Bronchial epithelial cell (primary cell): ENCODE data around the gene C15orf40. TPM values are rescaled to one million over a fixed set of nuclear protein-coding genes. Genes with fewer than 3 reads are reported as not detected.

ENCODE experiments used
- DNase-seq: peaks from one replicate; pipeline ENCODE4 v3.0.0-alpha.2; 2010; ENCODE audit warnings: low read depth
- FAIRE-seq: peaks from 2 replicates; lab custom pipeline; 2011; peaks lifted over from hg19 to GRCh38; lab: Jason Lieb, UNC
- H3K27me3 ChIP-seq: 2 replicates; pipeline ENCODE4 v1.5.1; 2011; ENCODE audit warnings: low read length; ENCODE audit not compliant: control insufficient read depth, insufficient read depth
- H3K36me3 ChIP-seq: 2 replicates; pipeline ENCODE4 v1.5.1; 2011; ENCODE audit warnings: low read length; ENCODE audit not compliant: control insufficient read depth, insufficient read depth
- H3K4me3 ChIP-seq: 2 replicates; pipeline ENCODE4 v1.5.1; 2011; ENCODE audit warnings: mild to moderate bottlenecking, low read depth, low read length, control low read depth
- total RNA-seq: library from RNA; depleted of rRNA; stranded (reverse); fragments of >200 nt; gene quantifications from 2 replicates; pipeline ENCODE4 v1.2.1, GENCODE V29; 2014
- TF ChIP-seq, protein P1 (sequence below): IDR thresholded peaks from 2 replicates; pipeline ENCODE4 v1.5.1; 2011; ENCODE audit warnings: mild to moderate bottlenecking, moderate library complexity, low read length, control low read depth, inconsistent platforms; ENCODE audit not compliant: insufficient read depth, severe bottlenecking

The C15orf40 gene
- total RNA-seq, 1 donor from 2014 or later: 5.5 TPM

DNA sequence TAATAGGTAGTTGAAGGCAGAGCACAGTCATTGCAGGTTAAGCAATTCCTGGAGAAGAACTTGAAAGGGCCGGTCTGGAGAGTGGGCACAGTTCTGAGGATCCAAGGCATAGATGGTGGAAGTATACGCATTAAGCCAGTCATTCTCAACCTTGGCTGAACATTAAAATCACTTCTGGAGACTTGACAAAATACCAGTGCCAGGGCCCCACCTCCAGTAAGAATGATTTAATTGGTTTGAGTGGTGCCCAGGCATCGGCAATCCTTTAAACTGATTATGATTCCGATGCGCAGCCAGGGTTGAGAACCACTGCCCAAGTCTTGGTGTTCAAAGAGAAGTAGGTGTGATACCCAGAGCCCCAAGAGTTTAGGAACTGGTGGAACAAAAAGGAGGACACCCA is 52.0 kb downstream of the C15orf40 start:
- no peaks in the 10 kb centered on the region for H3K27me3 ChIP-seq
- no peak overlapping the region for H3K4me3 ChIP-seq
- TF ChIP-seq, protein P1, sequence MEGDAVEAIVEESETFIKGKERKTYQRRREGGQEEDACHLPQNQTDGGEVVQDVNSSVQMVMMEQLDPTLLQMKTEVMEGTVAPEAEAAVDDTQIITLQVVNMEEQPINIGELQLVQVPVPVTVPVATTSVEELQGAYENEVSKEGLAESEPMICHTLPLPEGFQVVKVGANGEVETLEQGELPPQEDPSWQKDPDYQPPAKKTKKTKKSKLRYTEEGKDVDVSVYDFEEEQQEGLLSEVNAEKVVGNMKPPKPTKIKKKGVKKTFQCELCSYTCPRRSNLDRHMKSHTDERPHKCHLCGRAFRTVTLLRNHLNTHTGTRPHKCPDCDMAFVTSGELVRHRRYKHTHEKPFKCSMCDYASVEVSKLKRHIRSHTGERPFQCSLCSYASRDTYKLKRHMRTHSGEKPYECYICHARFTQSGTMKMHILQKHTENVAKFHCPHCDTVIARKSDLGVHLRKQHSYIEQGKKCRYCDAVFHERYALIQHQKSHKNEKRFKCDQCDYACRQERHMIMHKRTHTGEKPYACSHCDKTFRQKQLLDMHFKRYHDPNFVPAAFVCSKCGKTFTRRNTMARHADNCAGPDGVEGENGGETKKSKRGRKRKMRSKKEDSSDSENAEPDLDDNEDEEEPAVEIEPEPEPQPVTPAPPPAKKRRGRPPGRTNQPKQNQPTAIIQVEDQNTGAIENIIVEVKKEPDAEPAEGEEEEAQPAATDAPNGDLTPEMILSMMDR: no peak
- FAIRE-seq (no peak), DNase-seq (no peak)
- no peaks in the 10 kb centered on the region for H3K36me3 ChIP-seq

DNA sequence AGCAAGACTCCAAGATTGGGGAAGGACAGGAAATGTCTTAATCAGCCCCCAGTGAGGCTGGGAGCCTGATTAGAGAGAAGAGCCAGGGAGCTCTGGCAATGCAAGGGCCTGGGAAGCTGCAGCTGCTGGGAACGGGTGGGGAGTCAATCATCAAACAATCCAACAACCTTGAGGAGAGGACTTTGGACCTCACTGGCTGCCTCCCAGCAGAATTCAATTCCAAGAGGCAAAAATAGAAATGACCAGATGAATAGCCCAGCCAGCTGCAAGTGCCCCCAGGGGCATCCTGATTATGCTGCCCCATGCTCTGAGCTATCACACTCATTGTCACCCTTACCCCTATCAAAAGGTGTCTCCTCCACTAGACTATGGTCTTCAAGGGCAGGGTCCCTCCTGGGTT is 52.8 kb downstream of the C15orf40 start:
- TF ChIP-seq, protein P1: no peak
- no peaks in the 10 kb centered on the region for H3K36me3 ChIP-seq
- no peaks in the 10 kb centered on the region for H3K27me3 ChIP-seq
- FAIRE-seq: no peak
- no peak overlapping the region for H3K4me3 ChIP-seq
- DNase-seq: no peak

DNA sequence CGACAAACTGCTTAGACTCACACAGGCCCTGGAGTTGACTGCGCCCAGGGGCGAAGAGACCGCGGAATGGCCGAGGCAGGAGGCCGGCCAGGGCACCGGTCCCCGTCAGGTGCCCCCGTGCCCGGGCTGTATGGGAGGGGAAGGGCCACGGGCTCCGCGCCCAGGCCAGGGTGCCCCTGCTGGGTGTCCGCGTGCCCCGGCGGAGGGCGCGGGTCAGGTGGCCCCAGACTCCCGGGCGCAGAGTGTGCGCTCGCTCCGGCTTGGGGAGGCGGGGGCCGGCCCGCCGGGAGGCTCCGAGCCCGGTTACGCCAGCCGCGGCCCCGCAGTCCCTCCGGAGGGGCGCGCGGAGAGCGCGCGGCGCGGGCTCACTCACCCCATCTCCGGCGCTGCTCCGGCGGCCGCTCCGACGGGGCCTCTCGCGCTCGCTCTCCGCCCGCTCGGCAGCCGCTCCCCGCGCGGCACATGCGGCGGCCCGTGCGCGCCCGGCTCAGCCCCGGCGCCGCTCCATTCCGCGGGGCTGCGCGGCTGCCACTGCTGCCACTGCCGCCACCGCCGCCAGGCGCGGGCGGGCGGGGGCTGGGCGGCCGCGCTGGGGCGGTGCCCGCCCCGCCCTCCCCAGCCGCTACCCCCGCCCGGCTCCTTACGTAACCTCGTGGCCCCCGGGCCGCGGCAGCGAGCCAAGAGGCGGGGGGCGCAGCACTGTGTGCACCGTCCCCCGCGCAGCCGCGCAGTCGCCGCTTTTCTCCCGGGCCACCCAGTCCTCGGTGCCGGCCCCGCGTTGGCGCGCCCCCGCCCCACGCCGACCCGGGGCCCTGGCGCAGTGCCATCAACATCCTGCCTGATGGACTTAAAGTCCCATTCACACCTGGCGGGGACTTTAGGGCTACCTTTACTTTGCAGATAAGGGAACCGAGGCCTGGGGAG is 59.0 kb downstream of the C15orf40 start, which contains the start of gene HOMER2:
Gene HOMER2, minus strand, starts transcription at position 563 of the 924 bp plus-strand sequence. Its CDS starts 185 bp downstream, at position 378.
- no peak for FAIRE-seq
- no peak for DNase-seq
- TF ChIP-seq, protein P1: no peak
- H3K4me3 ChIP-seq: peak within 1 kb of the TSS; percentile 72
- H3K27me3 ChIP-seq: no peaks in the 10 kb centered on the region
- H3K36me3 ChIP-seq: no peaks in the 10 kb centered on the region

DNA sequence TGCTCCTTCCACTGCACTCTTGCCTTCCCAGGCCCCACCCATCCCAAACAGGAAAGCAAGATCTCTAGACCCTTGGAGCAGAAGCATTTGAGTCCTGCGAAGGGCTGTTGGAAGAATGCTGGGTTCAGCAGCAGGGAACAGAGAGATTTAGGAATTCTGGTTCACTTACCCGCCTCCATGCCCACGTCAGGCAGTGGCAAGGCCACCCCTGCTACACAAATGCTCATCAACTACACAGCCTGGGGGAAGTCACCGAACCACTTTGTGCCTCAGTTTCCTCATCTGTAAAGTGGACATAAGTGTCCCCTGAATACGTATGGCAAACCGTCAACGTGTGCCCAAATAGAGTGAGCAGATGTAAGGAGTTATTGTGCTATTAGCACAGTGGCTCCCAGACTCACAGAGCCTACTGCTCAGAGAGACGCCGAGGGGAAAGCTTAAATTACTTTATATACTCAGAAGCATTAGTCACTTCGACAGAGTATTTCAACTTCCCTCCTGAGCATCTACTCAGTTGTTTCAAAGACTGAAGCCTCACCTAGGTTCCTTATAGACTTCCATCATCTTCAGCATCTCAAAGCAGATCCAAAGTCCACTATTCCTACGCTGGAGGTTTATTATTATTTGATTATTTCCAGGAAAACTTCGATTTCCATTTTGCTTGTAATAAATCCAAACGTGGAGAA is 59.8 kb downstream of the C15orf40 start:
- Histone ChIP-seq H3K27me3 (no peaks in the 10 kb centered on the region), H3K36me3 (no peaks in the 10 kb centered on the region), H3K4me3 (peak overlapping the region; percentile 72)
- FAIRE-seq: no peak
- TF ChIP-seq, protein P1: no peak
- DNase-seq: peak; percentile 69

DNA sequence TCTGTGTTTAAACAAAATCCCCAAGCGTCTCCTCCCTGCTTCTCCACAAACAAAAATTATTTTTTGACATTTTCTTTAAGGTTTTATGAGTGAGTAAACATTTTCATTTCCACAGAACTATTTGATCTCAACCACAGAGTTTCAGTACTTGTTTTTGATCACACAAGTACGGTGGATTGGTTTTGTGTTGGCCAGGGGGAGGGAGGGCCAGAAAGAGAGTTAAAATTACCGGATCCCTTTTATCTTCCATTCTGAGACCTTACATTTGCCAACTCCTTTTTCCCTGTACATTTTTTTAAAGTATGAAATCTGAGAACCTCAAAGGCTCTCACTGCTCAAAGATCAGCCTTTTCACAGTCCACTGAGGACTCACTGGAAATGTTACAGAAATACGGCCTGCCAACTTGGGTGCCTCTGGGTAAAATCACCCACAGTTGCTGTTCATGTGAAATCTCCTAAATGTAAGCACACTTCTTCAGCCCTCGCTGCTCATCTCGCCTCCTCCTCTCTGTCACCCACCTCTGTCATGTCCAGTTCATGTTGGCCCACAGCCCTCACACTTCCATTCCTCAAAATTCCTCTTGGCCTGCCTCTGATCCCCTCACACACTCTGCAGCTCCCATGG is 60.6 kb downstream of the C15orf40 start:
- no peak for DNase-seq
- Histone ChIP-seq H3K27me3 (no peaks in the 10 kb centered on the region), H3K4me3 (no peak overlapping the region), H3K36me3 (no peaks in the 10 kb centered on the region)
- FAIRE-seq: no peak
- TF ChIP-seq, protein P1: no peak
